ENCODE measurements around the gene GLUL.

- TF ChIP-seq POLR2A (IDR thresholded peaks at IDR 0.05) (no peak), CTCF (IDR thresholded peaks at IDR 0.05) (no peak)
These were observed 34.4 kb downstream of the GLUL start for GRCh38 chr1:182357171-182357570.
